ENCODE results near the gene FMN1.

GRCh38 chr15:33086500-33087121 lies 107.9 kb downstream of the FMN1 start:
- peak in 2 of 3 experiments; percentile 43 to 51 for TF ChIP-seq CTCF (IDR thresholded peaks at IDR 0.05)
- no peak for TF ChIP-seq POLR2A (IDR thresholded peaks at IDR 0.05)

Data from vagina (tissue), 2 donors.